HL-60 (cell line): ENCODE data around the gene CRIP1.

Source experiments
- DNase-seq, 2 experiments: peaks; one replicate each; pipeline ENCODE4 v3.0.0-alpha.2; 2010 to 2020; ENCODE audit warnings: low read depth in 1 of 2, low spot score in 1 of 2
- H3K27ac ChIP-seq: fragments of 250-450 bp; sonication (Bioruptor Pico); replicated peaks from 2 replicates; pipeline ENCODE4 v1.5.1; 2020; ENCODE audit warnings: mild to moderate bottlenecking, moderate library complexity
- H3K27me3 ChIP-seq: fragments of 250-450 bp; sonication (Bioruptor Pico); 2 replicates; pipeline ENCODE4 v1.5.1; 2021; ENCODE audit warnings: mild to moderate bottlenecking, moderate library complexity; ENCODE audit not compliant: insufficient read depth, poor library complexity, severe bottlenecking
- H3K4me3 ChIP-seq: replicated peaks from 2 replicates; pipeline ENCODE4 v1.5.1; 2011; ENCODE audit warnings: mild to moderate bottlenecking, control low read depth, low read length; ENCODE audit not compliant: insufficient read depth
- GABPA ChIP-seq: IDR thresholded peaks from 2 replicates; pipeline ENCODE4 v1.6.1; 2012; ENCODE audit warnings: low read depth
- POLR2AphosphoS5 ChIP-seq: IDR thresholded peaks from 2 replicates; pipeline ENCODE4 v1.6.1; 2012; ENCODE audit warnings: low read depth
- SPI1 ChIP-seq: IDR thresholded peaks from 2 replicates; pipeline ENCODE4 v1.6.1; 2012; ENCODE audit warnings: low read depth, mild to moderate bottlenecking, borderline replicate concordance
- TF ChIP-seq, protein P1 (sequence below): IDR thresholded peaks from 2 replicates; pipeline ENCODE4 v1.6.1; 2012; ENCODE audit warnings: low read depth; ENCODE audit not compliant: insufficient replicate concordance
- TF ChIP-seq, protein P2 (sequence below): IDR thresholded peaks from one replicate; pipeline ENCODE4 v1.5.1; 2011; ENCODE audit warnings: low read length, control low read depth, inconsistent platforms; ENCODE audit not compliant: insufficient read depth

CRIP1 gene

DNA sequence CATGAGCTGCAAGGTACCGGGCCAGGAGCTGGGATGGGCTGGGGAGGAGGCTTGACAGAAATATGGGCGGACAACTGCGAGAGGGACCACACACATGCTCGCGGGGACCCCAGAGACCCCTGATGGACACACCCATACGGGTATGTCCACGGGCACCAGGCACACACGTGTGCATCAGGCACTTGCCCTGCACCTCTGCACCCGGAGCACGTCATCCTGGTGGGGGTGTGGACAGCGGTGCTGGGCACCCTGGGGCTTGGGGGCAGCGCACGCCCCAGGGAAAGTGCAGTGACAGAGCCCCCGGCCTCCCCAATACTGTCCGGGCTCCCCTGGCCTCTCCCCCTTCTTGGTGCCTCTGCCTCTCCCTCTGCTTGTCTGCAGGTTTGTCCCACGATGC, 1.7 kb upstream of the CRIP1 start:
- Histone ChIP-seq H3K27me3 (peaks cover 16% of the 10 kb centered on the region), H3K27ac (no peak overlapping the region), H3K4me3 (no peak overlapping the region)
- DNase-seq: no peak
- TF ChIP-seq SPI1 (no peak), POLR2AphosphoS5 (no peak), GABPA (no peak)
- TF ChIP-seq, protein P1, sequence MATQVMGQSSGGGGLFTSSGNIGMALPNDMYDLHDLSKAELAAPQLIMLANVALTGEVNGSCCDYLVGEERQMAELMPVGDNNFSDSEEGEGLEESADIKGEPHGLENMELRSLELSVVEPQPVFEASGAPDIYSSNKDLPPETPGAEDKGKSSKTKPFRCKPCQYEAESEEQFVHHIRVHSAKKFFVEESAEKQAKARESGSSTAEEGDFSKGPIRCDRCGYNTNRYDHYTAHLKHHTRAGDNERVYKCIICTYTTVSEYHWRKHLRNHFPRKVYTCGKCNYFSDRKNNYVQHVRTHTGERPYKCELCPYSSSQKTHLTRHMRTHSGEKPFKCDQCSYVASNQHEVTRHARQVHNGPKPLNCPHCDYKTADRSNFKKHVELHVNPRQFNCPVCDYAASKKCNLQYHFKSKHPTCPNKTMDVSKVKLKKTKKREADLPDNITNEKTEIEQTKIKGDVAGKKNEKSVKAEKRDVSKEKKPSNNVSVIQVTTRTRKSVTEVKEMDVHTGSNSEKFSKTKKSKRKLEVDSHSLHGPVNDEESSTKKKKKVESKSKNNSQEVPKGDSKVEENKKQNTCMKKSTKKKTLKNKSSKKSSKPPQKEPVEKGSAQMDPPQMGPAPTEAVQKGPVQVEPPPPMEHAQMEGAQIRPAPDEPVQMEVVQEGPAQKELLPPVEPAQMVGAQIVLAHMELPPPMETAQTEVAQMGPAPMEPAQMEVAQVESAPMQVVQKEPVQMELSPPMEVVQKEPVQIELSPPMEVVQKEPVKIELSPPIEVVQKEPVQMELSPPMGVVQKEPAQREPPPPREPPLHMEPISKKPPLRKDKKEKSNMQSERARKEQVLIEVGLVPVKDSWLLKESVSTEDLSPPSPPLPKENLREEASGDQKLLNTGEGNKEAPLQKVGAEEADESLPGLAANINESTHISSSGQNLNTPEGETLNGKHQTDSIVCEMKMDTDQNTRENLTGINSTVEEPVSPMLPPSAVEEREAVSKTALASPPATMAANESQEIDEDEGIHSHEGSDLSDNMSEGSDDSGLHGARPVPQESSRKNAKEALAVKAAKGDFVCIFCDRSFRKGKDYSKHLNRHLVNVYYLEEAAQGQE: no peak
- TF ChIP-seq, protein P2, sequence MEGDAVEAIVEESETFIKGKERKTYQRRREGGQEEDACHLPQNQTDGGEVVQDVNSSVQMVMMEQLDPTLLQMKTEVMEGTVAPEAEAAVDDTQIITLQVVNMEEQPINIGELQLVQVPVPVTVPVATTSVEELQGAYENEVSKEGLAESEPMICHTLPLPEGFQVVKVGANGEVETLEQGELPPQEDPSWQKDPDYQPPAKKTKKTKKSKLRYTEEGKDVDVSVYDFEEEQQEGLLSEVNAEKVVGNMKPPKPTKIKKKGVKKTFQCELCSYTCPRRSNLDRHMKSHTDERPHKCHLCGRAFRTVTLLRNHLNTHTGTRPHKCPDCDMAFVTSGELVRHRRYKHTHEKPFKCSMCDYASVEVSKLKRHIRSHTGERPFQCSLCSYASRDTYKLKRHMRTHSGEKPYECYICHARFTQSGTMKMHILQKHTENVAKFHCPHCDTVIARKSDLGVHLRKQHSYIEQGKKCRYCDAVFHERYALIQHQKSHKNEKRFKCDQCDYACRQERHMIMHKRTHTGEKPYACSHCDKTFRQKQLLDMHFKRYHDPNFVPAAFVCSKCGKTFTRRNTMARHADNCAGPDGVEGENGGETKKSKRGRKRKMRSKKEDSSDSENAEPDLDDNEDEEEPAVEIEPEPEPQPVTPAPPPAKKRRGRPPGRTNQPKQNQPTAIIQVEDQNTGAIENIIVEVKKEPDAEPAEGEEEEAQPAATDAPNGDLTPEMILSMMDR: no peak

DNA sequence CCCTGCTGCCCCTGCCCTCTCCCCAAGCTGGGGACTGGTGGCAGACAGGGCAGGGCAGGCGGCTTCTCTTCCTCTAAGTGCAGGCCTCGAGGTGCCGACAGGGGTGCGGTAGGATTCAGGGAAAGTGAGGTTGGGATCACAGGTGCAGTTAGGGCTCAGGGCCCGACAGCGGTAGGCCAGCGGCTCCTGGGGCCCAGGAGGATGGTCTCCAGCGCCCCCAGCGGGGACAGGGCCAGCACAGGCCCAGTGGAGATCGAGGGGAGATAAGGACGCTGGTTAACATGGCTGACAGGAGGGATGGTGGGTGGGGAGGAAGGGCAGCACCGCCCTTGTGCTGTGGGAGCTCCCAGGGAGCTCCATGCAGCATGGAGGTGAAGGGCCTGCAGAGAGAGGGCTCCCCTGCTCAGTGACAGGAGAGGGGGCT, 935 bp upstream of the CRIP1 start:
- H3K27me3 ChIP-seq: peaks cover 16% of the 10 kb centered on the region
- no peak overlapping the region for H3K4me3 ChIP-seq
- no peak overlapping the region for H3K27ac ChIP-seq
- TF ChIP-seq, protein P2: peak; percentile 17
- TF ChIP-seq, protein P1: no peak
- TF ChIP-seq GABPA: no peak
- TF ChIP-seq SPI1: no peak
- TF ChIP-seq POLR2AphosphoS5: no peak
- peak in 1 of 2 experiments; percentile 25 for DNase-seq

DNA sequence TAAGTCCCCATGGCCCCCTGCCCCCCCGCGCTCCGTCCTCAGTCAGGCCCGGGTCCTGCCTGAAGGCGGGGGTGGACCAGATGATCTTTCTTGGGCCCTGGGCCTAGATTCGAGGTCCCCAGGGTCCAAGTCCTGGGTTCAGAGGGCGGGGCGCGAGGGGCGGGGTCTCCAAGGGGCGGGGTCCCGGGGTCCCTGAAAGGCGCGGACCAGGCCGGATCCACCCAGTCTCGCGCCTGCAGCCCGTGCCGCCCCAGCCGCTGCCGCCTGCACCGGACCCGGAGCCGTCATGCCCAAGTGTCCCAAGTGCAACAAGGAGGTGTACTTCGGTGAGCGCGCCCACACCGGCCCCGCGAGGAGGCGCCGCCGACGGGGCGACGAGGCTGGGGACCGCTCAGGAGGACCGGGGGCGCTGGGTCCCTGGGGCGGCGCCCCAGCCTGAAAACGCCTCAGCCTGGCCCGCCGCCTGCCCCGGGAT, 325 bp downstream of the CRIP1 start:
- TF ChIP-seq, protein P2: no peak
- Histone ChIP-seq H3K27ac (no peak overlapping the region), H3K27me3 (peaks cover 16% of the 10 kb centered on the region), H3K4me3 (peak overlapping the region; percentile 38)
- no peak for DNase-seq

DNA sequence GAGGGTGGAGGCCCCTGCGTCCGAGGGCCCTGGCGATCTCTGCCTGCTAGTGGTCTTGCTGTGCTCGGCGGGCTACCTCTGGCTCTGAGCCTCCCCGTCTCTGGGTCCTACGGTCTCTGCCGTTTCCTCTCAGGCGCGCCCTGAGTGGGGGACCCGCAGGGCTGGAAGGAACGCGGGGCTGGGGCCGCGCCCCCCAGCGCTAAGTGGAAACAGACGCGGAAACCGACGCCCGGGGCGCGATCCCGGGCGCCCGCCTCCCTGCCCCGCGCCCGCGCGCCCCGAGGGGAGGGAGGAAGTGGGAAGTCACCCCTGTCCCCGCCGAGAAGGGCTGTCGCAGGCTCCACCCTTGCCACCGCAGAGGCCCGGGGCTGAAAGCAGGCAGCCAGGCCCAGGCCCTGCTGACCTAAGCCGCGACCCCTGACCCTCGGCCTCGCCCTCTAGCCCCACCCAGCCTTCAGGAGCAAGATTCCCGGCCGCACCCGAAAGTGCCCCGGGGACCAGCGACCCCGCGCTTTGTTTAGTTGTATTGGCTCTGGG, 831 bp downstream of the CRIP1 start:
- H3K27me3 ChIP-seq: peaks cover 16% of the 10 kb centered on the region
- TF ChIP-seq GABPA (no peak), POLR2AphosphoS5 (peak; percentile 21; the same call in 1 of the 2 replicates), SPI1 (peak; percentile 92)
- TF ChIP-seq, protein P1: no peak
- TF ChIP-seq, protein P2: no peak
- 0 out of 2 replicates have a peak overlapping the region, but pooled peaks have one; percentile 20 for H3K27ac ChIP-seq
- DNase-seq: peak; percentile 57 to 75
- H3K4me3 ChIP-seq: peak overlapping the region; percentile 38
